K562 (cell line): ENCODE measurements around the gene ZMYND19. TPM values are rescaled to one million over a fixed set of nuclear protein-coding genes. Genes with fewer than 3 reads are reported as not detected.

Source experiments
- ATF7 ChIP-seq: fragments of 450-650 bp; IDR thresholded peaks from 2 replicates; pipeline ENCODE4 v1.7.1; 2014; ENCODE audit warnings: mild to moderate bottlenecking, moderate library complexity
- BRCA1 ChIP-seq, 2 experiments: fragments of 450-650 bp in 1 of 2; sonication (generic) in 1 of 2; formaldehyde crosslinking in 1 of 2; IDR thresholded peaks; 2 replicates each; pipeline versions ENCODE4 v1.5.0 to v1.6.1; 2017 to 2020; ENCODE audit warnings: mild to moderate bottlenecking in 1 of 2, missing genetic modification reagents in 1 of 2
- CEBPB ChIP-seq: fragments of 450-650 bp; IDR thresholded peaks from 2 replicates; pipeline ENCODE4 v1.6.1; 2016; ENCODE audit warnings: missing genetic modification characterization, missing compliant biosample characterization
- CHD4 ChIP-seq: fragments of 200-600 bp; sonication (generic); IDR thresholded peaks from 3 replicates; pipeline ENCODE4 v1.6.1; 2012; ENCODE audit warnings: low read depth, mild to moderate bottlenecking, mixed read lengths, low read length, inconsistent platforms; ENCODE audit not compliant: insufficient read depth, insufficient replicate concordance, poor library complexity, severe bottlenecking
- EGR1 ChIP-seq: fragments of 450-650 bp; conservative IDR thresholded peaks from 2 replicates; pipeline ENCODE4 v1.6.1; 2017; ENCODE audit warnings: mild to moderate bottlenecking
- EHMT2 ChIP-seq: fragments of 450-650 bp; IDR thresholded peaks from 2 replicates; pipeline ENCODE4 v1.6.1; 2018; ENCODE audit warnings: antibody characterized with exemption
- HDAC1 ChIP-seq, 2 experiments: fragments of 450-650 bp; IDR thresholded peaks; 2 replicates each; pipeline ENCODE4 v1.6.1; 2016 to 2017; ENCODE audit warnings: inconsistent platforms in 1 of 2, mild to moderate bottlenecking in 1 of 2, moderate library complexity in 1 of 2
- HDGF ChIP-seq: fragments of 450-650 bp; IDR thresholded peaks from 2 replicates; pipeline ENCODE4 v1.6.1; 2016
- KDM1A ChIP-seq, 2 experiments: fragments of 450-650 bp; IDR thresholded peaks; 2 replicates each; pipeline ENCODE4 v1.6.1; 2016; ENCODE audit warnings: mild to moderate bottlenecking in 2 of 2
- NCOA1 ChIP-seq: fragments of 450-650 bp; IDR thresholded peaks from 2 replicates; pipeline ENCODE4 v1.6.1; 2016; ENCODE audit warnings: low read depth
- NCOA6 ChIP-seq: fragments of 450-650 bp; IDR thresholded peaks from 2 replicates; pipeline ENCODE4 v1.6.1; 2017; ENCODE audit warnings: mild to moderate bottlenecking
- NFRKB ChIP-seq: fragments of 450-650 bp; IDR thresholded peaks from 2 replicates; pipeline ENCODE4 v1.6.1; 2016; ENCODE audit warnings: low read depth
- NR2C2 ChIP-seq, 2 experiments: fragments of 200-800 bp in 1 of 2; sonication (Bioruptor generic) in 1 of 2; sonication (generic) in 1 of 2; formaldehyde crosslinking in 1 of 2; IDR thresholded peaks; 2 replicates each; pipeline versions ENCODE4 v1.6.1 to v1.8.0; 2016 to 2022; ENCODE audit warnings: mild to moderate bottlenecking in 1 of 2, missing compliant biosample characterization in 1 of 2, missing genetic modification characterization in 1 of 2, missing genetic modification reagents in 1 of 2
- POLR2H ChIP-seq: IDR thresholded peaks from 2 replicates; pipeline ENCODE4 v1.6.1; 2016; ENCODE audit warnings: missing genetic modification characterization, low read depth, mild to moderate bottlenecking, control low read depth, missing compliant biosample characterization, moderate library complexity
- RUNX1 ChIP-seq: sonication (generic); IDR thresholded peaks from 2 replicates; pipeline ENCODE4 v1.6.1; 2016; ENCODE audit warnings: antibody characterized with exemption, low read depth
- SAFB2 ChIP-seq: fragments of 200-400 bp; formaldehyde crosslinking; IDR thresholded peaks from 2 replicates; pipeline ENCODE4 v1.6.1; 2018; ENCODE audit warnings: borderline replicate concordance, low read length, low read depth, moderate library complexity; ENCODE audit not compliant: severe bottlenecking
- SMARCA5 ChIP-seq: fragments of 450-650 bp; IDR thresholded peaks from 2 replicates; pipeline ENCODE4 v1.6.1; 2016
- SRSF1 ChIP-seq: fragments of 200-400 bp; formaldehyde crosslinking; IDR thresholded peaks from 2 replicates; pipeline ENCODE4 v1.6.1; 2017; ENCODE audit warnings: mild to moderate bottlenecking, low read depth, low read length, moderate library complexity
- SRSF9 ChIP-seq: fragments of 200-400 bp; formaldehyde crosslinking; IDR thresholded peaks from 2 replicates; pipeline ENCODE4 v1.6.1; 2017; ENCODE audit warnings: low read depth, low read length, borderline replicate concordance
- TEAD4 ChIP-seq, 2 experiments: sonication (generic) in 1 of 2; formaldehyde crosslinking in 1 of 2; IDR thresholded peaks; 2 replicates each; pipeline versions ENCODE4 v1.6.1 to v1.8.0; 2012 to 2022; ENCODE audit warnings: borderline replicate concordance in 1 of 2, inconsistent platforms in 1 of 2, low read length in 1 of 2, mild to moderate bottlenecking in 1 of 2, missing genetic modification reagents in 1 of 2
- ZNF184 ChIP-seq: sonication (generic); formaldehyde crosslinking; IDR thresholded peaks from 2 replicates; pipeline ENCODE4 v1.5.0; 2020; ENCODE audit warnings: missing genetic modification reagents
- polyA plus RNA-seq, 8 experiments: library from polyadenylated mRNA; depleted of rRNA in 4 of 8; stranded (reverse) in 5 of 8; unstranded in 3 of 8; fragments of >200 nt; fragmentation: Nextera tagmentation in 2 of 8; fragmentation: Illumina TruSeq in 1 of 8; extraction: Ambion mirVana in 2 of 8; extraction: Trizol in 1 of 8; gene quantifications; 2 replicates each; pipeline versions ENCODE4 v1.2.1 to v1.2.3, GENCODE V29; 2011 to 2014; ENCODE audit warnings: inconsistent platforms in 1 of 8, missing spikeins in 1 of 8
- total RNA-seq, 7 experiments: library from RNA; depleted of rRNA in 6 of 7; stranded (reverse); fragments of >200 nt in 6 of 7; fragmentation: Illumina TruSeq in 2 of 7; extraction: Trizol in 2 of 7; gene quantifications; 2 replicates each; pipeline versions ENCODE4 v1.2.1 to v1.2.3, GENCODE V29; 2011 to 2021; ENCODE audit warnings: low replicate concordance in 1 of 7
- TF ChIP-seq, protein P1 (sequence below): sonication (generic); formaldehyde crosslinking; IDR thresholded peaks from 2 replicates; pipeline ENCODE4 v1.4.0; 2020; ENCODE audit warnings: mild to moderate bottlenecking, missing genetic modification reagents
- TF ChIP-seq, protein P2 (sequence below): fragments of 450-650 bp; formaldehyde crosslinking; IDR thresholded peaks from 2 replicates; pipeline ENCODE4 v1.4.0; 2022; ENCODE audit warnings: missing genetic modification characterization

Gene ZMYND19
- total and polyA plus RNA-seq, 9 of the 15 experiments (the other 6 are each of a cell fraction or from before 2014, with no cell fraction given) = 1.0 to 86.7 (median 44.0) TPM

DNA sequence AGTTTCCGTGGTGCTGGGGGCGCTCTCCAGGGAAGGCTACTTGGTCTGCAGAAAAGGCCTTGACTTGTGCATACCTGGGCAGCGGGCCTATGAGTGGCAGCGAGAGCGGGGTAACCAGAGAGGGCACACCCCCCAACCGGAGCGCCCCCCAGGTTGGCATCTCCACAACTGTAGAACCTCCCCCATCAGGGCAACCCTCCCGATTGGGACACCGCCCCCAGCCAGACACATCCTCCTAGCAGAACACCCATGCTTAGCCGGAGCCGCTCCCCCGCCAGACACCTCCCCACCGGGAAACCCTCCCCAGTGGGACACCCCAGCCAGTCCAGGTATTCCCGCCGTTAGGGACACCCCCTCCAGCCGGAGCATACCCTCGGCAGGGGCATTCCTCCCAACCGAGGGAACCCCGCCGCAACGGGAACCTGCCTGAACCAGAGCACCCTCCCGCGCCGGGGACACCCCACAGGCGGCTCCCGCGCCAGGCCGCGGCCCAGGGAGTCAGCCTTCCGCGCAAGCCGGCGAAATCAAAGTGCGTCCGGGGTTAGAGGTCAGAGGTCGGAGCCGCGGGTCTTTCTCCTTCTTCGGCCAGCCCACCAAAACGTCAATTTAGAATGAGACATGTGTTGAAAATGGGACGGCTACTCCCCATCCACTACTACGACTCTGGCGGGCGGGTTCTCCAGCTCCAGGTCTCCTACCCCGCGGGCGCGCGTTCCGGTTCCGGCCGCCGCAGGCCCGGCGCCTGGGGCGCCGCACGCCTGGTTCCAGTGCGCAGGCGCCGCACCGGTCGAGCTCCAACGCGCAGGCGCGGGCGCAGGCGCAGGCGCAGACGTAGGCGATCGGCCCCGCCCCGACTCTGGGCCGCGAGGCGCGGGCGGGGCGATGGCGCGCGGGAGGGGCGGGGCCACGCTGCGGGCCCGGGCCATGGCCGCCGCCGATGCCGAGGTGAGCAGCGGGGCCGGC lies 28.1 kb upstream of the ZMYND19 start, which contains the start of gene EHMT1 (continued):
- TF ChIP-seq NCOA6 = no peak
- no peak for TF ChIP-seq CEBPB
- no peak for TF ChIP-seq RUNX1
- peak; percentile 84 for TF ChIP-seq POLR2H
- TF ChIP-seq SRSF1 = no peak
- no peak for TF ChIP-seq ZNF184
- TF ChIP-seq EGR1 = no peak
- TF ChIP-seq SMARCA5 = no peak
- TF ChIP-seq, protein P1, sequence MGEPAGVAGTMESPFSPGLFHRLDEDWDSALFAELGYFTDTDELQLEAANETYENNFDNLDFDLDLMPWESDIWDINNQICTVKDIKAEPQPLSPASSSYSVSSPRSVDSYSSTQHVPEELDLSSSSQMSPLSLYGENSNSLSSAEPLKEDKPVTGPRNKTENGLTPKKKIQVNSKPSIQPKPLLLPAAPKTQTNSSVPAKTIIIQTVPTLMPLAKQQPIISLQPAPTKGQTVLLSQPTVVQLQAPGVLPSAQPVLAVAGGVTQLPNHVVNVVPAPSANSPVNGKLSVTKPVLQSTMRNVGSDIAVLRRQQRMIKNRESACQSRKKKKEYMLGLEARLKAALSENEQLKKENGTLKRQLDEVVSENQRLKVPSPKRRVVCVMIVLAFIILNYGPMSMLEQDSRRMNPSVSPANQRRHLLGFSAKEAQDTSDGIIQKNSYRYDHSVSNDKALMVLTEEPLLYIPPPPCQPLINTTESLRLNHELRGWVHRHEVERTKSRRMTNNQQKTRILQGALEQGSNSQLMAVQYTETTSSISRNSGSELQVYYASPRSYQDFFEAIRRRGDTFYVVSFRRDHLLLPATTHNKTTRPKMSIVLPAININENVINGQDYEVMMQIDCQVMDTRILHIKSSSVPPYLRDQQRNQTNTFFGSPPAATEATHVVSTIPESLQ (CRISPR knock-in tag) = peak; percentile 65; the same call in 1 of the 2 replicates
- peak; percentile 6 to 15; a peak in 1 of 4 replicates for TF ChIP-seq KDM1A (IDR thresholded peaks at IDR 0.05)
- no peak for TF ChIP-seq BRCA1 (IDR thresholded peaks at IDR 0.05)
- TF ChIP-seq BRCA1 (CRISPR knock-in tag; IDR thresholded peaks at IDR 0.05) = no peak
- no peak for TF ChIP-seq SAFB2
- TF ChIP-seq HDGF = no peak
- no peak; the same call in 1 of the 2 replicates for TF ChIP-seq NCOA1
- peak in 1 of 2 experiments; percentile 91; a peak in 2 of 4 replicates for TF ChIP-seq HDAC1 (IDR thresholded peaks at IDR 0.05)
- 0 out of 2 replicates have a peak, but pooled peaks have one; percentile 9 for TF ChIP-seq TEAD4 (IDR thresholded peaks at IDR 0.05; ENCODE audit: low read length)
- no peak for TF ChIP-seq TEAD4 (CRISPR knock-in tag; IDR thresholded peaks at IDR 0.05; ENCODE audit: borderline replicate concordance)
- no peak for TF ChIP-seq NFRKB
- no peak for TF ChIP-seq EHMT2
- TF ChIP-seq, protein P2, sequence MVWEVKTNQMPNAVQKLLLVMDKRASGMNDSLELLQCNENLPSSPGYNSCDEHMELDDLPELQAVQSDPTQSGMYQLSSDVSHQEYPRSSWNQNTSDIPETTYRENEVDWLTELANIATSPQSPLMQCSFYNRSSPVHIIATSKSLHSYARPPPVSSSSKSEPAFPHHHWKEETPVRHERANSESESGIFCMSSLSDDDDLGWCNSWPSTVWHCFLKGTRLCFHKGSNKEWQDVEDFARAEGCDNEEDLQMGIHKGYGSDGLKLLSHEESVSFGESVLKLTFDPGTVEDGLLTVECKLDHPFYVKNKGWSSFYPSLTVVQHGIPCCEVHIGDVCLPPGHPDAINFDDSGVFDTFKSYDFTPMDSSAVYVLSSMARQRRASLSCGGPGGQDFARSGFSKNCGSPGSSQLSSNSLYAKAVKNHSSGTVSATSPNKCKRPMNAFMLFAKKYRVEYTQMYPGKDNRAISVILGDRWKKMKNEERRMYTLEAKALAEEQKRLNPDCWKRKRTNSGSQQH (CRISPR knock-in tag) = 0 out of 2 replicates have a peak, but pooled peaks have one; percentile 60
- TF ChIP-seq SRSF9 = no peak
- peak; percentile 85 for TF ChIP-seq ATF7
- TF ChIP-seq NR2C2 (CRISPR knock-in tag; IDR thresholded peaks at IDR 0.05) = peak; percentile 99
- TF ChIP-seq NR2C2 (tag; IDR thresholded peaks at IDR 0.05) = peak; percentile 100
- TF ChIP-seq CHD4 = no peak
